Measurements from ENCODE around the gene ULK4.
A peak's percentile ranks its signal among the peaks of the same experiment; 100 is the strongest.

ULK4 gene

DNA sequence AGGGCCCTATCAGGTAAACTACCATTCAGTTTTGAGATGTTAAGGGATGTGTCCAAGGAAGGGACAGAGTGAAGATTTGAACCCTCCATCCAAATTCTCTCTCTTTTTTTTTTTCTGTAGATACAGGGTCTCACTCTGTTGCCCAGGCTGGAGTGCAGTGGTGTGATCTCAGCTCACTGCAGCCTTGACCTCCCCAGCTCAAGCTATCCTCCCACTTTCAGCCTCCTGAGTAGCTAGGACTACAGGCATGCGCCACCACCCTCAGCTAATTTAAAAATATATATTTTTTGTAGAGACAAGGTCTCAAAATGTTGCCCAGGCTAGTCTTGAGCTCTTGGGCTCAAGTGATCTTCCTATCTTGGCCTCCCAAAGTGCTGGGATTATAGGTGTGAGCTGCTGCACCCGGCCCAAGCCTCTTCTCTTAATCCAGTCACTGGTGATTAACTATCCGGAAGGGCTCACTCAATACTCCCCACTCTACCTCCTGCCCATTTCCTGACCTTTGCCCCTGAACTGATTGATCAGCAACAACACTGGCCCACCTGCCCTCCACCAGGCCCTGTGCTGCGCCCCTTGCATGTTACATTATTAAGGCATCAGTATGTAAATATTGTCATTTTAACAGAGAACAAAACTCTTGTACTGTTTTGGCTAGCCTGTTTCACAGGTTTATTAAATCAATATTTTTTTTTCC is 597.9 kb downstream of the ULK4 start:
- Histone ChIP-seq H3K4me1 (ENCODE audit: control insufficient read depth, insufficient read depth, low read length) (peaks cover 33% of the 10 kb centered on the region), H3K9me3 (ENCODE audit: control insufficient read depth, low read length) (no peaks in the 10 kb centered on the region), H3K4me3 (ENCODE audit: insufficient read depth, low read depth, low read length) (no peak overlapping the region), H3K27me3 (ENCODE audit: control insufficient read depth, insufficient read depth, low read length, poor library complexity, severe bottlenecking) (no peaks in the 10 kb centered on the region), H3K27ac (ENCODE audit: insufficient read depth, low read depth, low read length, poor library complexity, severe bottlenecking) (no peak overlapping the region), H3K36me3 (ENCODE audit: control insufficient read depth, insufficient read depth, low read length) (no peaks in the 10 kb centered on the region)
- 40 to 56% methylated on average over 2 to 4 of the region's 4 CpGs for WGBS, 2 experiments

DNA sequence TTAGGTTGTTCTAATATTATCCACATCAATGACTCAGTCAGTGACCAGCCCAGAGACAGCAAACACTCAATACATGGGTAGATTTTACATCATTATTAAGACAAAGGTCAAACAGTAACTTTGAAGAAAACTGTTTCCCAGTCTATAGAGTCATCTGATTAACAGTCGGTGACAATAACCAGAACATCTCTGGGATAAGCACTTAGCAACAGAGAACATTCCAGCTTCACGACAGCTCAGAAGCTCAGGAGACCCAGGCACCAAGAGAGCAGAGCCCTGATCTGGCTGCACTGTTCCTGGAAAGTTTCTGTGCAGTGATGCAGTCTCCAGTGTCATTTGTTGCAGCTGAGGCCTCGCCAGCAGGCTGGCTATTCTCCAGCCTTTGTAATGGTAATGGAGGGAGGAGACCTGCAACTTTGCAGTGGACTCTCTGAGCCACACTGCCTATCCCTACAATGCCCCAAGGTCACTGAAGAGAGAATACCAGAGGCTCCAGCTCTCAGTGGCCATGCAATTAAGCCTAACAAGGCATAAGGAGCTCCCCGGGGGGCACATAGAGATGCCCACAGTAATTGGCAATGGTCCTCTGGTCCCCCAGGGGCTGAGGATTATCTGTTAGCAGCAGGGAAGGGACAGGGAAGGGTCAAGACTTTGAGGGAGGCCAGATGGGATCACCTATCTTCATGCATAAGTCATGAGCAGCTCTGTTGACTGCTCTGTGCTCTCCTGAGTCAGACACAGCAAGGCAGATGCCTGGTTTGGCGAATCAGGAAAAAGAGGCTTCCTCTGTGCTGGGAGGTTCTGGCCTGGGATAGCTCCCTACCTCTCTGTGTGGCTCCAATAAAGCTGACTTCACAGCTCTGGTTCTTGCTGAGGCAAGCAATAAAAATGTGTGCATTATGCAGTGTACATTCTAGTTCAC is 599.0 kb downstream of the ULK4 start:
- peak overlapping the region; percentile 45 for H3K27ac ChIP-seq (ENCODE audit: insufficient read depth, low read depth, low read length, poor library complexity, severe bottlenecking)
- H3K9me3 ChIP-seq (ENCODE audit: control insufficient read depth, low read length), result no peaks in the 10 kb centered on the region
- H3K4me3 ChIP-seq (ENCODE audit: insufficient read depth, low read depth, low read length), result no peak overlapping the region
- WGBS, 2 experiments, result 23 to 26% methylated on average over 5 of the region's 5 CpGs
- peaks cover 33% of the 10 kb centered on the region for H3K4me1 ChIP-seq (ENCODE audit: control insufficient read depth, insufficient read depth, low read length)
- no peaks in the 10 kb centered on the region for H3K27me3 ChIP-seq (ENCODE audit: control insufficient read depth, insufficient read depth, low read length, poor library complexity, severe bottlenecking)
- H3K36me3 ChIP-seq (ENCODE audit: control insufficient read depth, insufficient read depth, low read length), result no peaks in the 10 kb centered on the region

DNA sequence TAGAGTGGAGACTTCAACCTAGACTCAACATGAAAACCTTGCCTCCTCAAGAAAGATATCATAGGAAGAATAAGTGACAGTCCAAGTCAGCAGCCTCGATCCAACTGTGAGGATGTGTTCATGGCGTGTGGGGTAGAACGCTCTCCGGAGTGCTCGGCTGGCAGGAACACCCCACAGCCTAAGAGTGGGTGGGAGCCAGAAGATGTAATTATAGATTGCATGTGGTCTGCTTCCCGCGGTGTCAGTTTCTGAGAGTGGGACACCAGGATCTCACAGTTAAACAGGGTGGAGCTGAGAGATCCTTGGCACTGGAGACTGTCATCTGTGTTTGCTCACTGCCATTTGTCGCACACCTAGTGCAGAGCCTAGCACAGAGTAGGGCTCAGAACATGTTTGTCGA is 604.6 kb downstream of the ULK4 start:
- H3K27ac ChIP-seq (ENCODE audit: insufficient read depth, low read depth, low read length, poor library complexity, severe bottlenecking), result no peak overlapping the region
- no peaks in the 10 kb centered on the region for H3K9me3 ChIP-seq (ENCODE audit: control insufficient read depth, low read length)
- H3K4me3 ChIP-seq (ENCODE audit: insufficient read depth, low read depth, low read length), result no peak overlapping the region
- WGBS, 2 experiments, result 84 to 86% methylated on average over 9 of the region's 9 CpGs
- no peaks in the 10 kb centered on the region for H3K36me3 ChIP-seq (ENCODE audit: control insufficient read depth, insufficient read depth, low read length)
- no peaks in the 10 kb centered on the region for H3K27me3 ChIP-seq (ENCODE audit: control insufficient read depth, insufficient read depth, low read length, poor library complexity, severe bottlenecking)
- peaks cover 2% of the 10 kb centered on the region for H3K4me1 ChIP-seq (ENCODE audit: control insufficient read depth, insufficient read depth, low read length)

DNA sequence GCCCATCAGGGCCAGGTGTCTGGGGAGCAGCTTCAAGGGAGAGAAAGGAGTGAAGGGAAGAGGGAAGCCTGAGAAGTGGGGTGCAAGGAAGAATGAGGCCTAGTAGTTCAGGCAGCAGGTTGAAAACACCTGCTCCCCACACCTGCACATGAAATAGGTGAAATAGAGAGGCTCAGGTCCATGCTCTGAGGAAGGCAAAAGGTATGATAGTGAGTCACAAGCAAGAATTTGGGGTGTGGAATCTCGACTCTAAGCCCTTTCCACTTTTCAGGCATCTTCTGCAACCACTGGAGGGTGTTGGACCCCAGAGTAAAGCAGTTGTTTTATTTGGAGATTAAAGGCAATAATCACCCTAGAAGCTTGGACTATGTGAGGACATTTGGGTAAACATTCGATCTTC is 605.1 kb downstream of the ULK4 start:
- H3K36me3 ChIP-seq (ENCODE audit: control insufficient read depth, insufficient read depth, low read length), result no peaks in the 10 kb centered on the region
- no peak overlapping the region for H3K4me3 ChIP-seq (ENCODE audit: insufficient read depth, low read depth, low read length)
- H3K4me1 ChIP-seq (ENCODE audit: control insufficient read depth, insufficient read depth, low read length), result no peaks in the 10 kb centered on the region
- no peaks in the 10 kb centered on the region for H3K27me3 ChIP-seq (ENCODE audit: control insufficient read depth, insufficient read depth, low read length, poor library complexity, severe bottlenecking)
- no peak overlapping the region for H3K27ac ChIP-seq (ENCODE audit: insufficient read depth, low read depth, low read length, poor library complexity, severe bottlenecking)
- H3K9me3 ChIP-seq (ENCODE audit: control insufficient read depth, low read length), result no peaks in the 10 kb centered on the region
- 75 to 87% methylated on average over 1 to 2 of the region's 2 CpGs for WGBS, 2 experiments

DNA sequence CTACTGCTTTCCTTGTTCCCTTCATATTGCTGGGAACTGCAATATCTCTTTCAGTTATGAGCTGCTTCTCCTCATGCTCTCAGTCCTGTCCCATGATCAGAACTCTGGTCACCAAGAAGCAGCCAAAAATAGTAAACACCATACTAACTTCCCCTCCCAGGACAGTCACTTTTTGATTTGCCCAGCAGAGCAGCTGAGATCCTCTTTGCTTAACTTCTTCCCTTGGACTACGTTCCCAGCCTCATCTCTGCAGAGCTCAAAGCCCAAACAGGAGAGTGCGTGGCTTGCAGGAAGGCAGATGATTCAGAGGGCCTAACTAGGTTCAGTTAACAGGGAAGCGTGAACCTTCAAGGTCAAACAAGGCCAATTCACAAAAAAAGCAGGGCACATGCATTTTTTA is 609.4 kb downstream of the ULK4 start:
- H3K4me1 ChIP-seq (ENCODE audit: control insufficient read depth, insufficient read depth, low read length), result no peaks in the 10 kb centered on the region
- 92 to 93% methylated on average over 3 of the region's 3 CpGs for WGBS, 2 experiments
- no peaks in the 10 kb centered on the region for H3K9me3 ChIP-seq (ENCODE audit: control insufficient read depth, low read length)
- no peak overlapping the region for H3K4me3 ChIP-seq (ENCODE audit: insufficient read depth, low read depth, low read length)
- H3K36me3 ChIP-seq (ENCODE audit: control insufficient read depth, insufficient read depth, low read length), result no peaks in the 10 kb centered on the region
- H3K27ac ChIP-seq (ENCODE audit: insufficient read depth, low read depth, low read length, poor library complexity, severe bottlenecking), result no peak overlapping the region
- H3K27me3 ChIP-seq (ENCODE audit: control insufficient read depth, insufficient read depth, low read length, poor library complexity, severe bottlenecking), result no peaks in the 10 kb centered on the region

DNA sequence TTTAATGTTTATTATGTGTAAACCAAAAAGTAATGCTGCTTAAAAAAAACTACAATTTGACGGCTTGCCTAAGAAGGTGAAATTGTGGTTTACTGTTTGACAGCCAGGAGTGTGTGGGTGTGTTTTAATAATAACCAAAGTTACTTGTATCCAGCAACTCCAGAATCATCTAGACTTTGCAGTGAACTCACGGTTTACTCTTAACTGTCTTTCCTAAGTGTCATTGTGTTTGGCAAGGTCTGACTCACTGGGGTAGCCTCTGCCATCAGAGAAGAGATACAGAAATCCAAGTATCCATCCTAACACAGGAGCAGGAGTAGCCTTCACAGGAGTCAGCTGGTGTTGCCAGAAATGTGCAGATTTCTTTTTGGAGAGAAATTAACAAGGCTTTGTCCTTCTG is 611.5 kb downstream of the ULK4 start:
- WGBS, 2 experiments, result 87 to 95% methylated on average over 2 of the region's 2 CpGs
- Histone ChIP-seq H3K4me3 (ENCODE audit: insufficient read depth, low read depth, low read length) (no peak overlapping the region), H3K27ac (ENCODE audit: insufficient read depth, low read depth, low read length, poor library complexity, severe bottlenecking) (no peak overlapping the region), H3K27me3 (ENCODE audit: control insufficient read depth, insufficient read depth, low read length, poor library complexity, severe bottlenecking) (no peaks in the 10 kb centered on the region), H3K36me3 (ENCODE audit: control insufficient read depth, insufficient read depth, low read length) (no peaks in the 10 kb centered on the region), H3K9me3 (ENCODE audit: control insufficient read depth, low read length) (no peaks in the 10 kb centered on the region), H3K4me1 (ENCODE audit: control insufficient read depth, insufficient read depth, low read length) (no peaks in the 10 kb centered on the region)

DNA sequence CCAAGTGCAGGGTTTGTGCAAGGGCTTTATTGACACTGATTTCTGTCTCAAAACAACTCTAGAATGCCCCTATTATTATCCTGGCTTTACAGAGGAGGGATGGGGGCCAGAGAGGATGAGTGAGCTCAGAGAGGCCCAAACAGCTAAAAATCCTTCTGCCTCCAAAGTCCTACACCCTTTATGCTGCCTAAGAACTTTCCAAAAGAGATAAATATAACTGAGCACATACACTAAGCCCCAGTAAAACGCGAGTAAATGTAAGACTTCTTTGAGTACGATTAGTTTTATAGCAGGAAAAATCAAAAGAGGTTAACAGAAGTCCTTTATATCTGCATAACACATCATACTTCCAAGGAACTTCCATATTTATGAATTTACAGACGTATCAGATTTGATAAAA is 613.5 kb downstream of the ULK4 start:
- no peak overlapping the region for H3K4me3 ChIP-seq (ENCODE audit: insufficient read depth, low read depth, low read length)
- no peaks in the 10 kb centered on the region for H3K36me3 ChIP-seq (ENCODE audit: control insufficient read depth, insufficient read depth, low read length)
- no peaks in the 10 kb centered on the region for H3K4me1 ChIP-seq (ENCODE audit: control insufficient read depth, insufficient read depth, low read length)
- 98 to 100% methylated on average over 4 of the region's 4 CpGs for WGBS, 2 experiments
- no peaks in the 10 kb centered on the region for H3K27me3 ChIP-seq (ENCODE audit: control insufficient read depth, insufficient read depth, low read length, poor library complexity, severe bottlenecking)
- peaks cover 2% of the 10 kb centered on the region for H3K9me3 ChIP-seq (ENCODE audit: control insufficient read depth, low read length)
- no peak overlapping the region for H3K27ac ChIP-seq (ENCODE audit: insufficient read depth, low read depth, low read length, poor library complexity, severe bottlenecking)

DNA sequence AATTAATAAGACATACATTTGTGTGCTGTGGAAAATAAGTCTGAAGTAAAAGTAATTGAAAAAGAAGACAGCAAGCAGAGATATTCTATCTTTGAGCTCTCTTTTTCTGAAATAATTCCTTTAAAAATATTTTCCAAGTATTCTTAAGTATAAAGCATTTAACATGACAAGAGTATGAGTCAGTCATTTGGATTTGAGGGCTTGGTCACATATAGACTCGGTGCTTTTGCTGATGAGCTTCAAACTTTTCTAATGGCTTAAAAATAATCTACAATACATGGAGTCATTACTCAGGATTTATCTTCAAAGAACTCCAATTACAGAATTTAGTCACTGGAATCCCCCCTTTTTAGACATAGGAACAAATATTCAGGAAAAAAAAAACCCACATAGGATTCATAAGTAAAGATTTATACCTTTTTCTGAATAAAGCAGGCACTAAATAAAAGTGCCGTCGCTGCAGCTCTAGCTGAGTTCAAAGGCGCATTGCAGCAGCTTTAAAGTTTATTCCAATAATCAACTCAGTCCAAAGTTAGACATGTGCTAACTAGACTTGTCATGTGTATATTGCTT is 615.1 kb downstream of the ULK4 start:
- 94 to 96% methylated on average over 3 of the region's 4 CpGs for WGBS, 2 experiments

DNA sequence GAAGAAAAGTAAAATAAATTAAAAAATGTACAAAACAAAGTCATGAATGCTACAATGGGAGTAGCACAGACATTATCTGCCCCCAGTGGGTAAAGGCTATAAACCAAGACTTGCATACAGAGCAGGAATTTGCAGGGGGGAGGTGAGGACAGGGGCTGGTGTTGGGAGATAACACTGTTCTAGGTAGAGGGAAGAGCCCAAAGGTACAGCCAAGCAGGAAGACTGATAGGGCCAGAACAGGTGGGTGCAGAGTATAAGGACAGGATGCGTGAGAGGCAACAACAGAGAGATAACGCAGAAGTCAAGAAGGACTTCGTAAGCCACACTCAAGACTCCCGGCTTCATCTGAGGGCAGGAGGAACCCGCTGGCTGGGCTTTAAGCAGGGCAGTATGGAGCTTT is 616.1 kb downstream of the ULK4 start:
- H3K36me3 ChIP-seq (ENCODE audit: control insufficient read depth, insufficient read depth, low read length), result no peaks in the 10 kb centered on the region
- no peak overlapping the region for H3K27ac ChIP-seq (ENCODE audit: insufficient read depth, low read depth, low read length, poor library complexity, severe bottlenecking)
- 90 to 97% methylated on average over 5 of the region's 5 CpGs for WGBS, 2 experiments
- H3K4me3 ChIP-seq (ENCODE audit: insufficient read depth, low read depth, low read length), result no peak overlapping the region
- H3K9me3 ChIP-seq (ENCODE audit: control insufficient read depth, low read length), result peaks cover 2% of the 10 kb centered on the region
- no peaks in the 10 kb centered on the region for H3K27me3 ChIP-seq (ENCODE audit: control insufficient read depth, insufficient read depth, low read length, poor library complexity, severe bottlenecking)
- H3K4me1 ChIP-seq (ENCODE audit: control insufficient read depth, insufficient read depth, low read length), result no peaks in the 10 kb centered on the region

More for the DNA sequence above, 615.1 kb downstream of the ULK4 start:
- Histone ChIP-seq H3K9me3 (ENCODE audit: control insufficient read depth, low read length) (peaks cover 2% of the 10 kb centered on the region), H3K36me3 (ENCODE audit: control insufficient read depth, insufficient read depth, low read length) (no peaks in the 10 kb centered on the region), H3K4me1 (ENCODE audit: control insufficient read depth, insufficient read depth, low read length) (no peaks in the 10 kb centered on the region), H3K4me3 (ENCODE audit: insufficient read depth, low read depth, low read length) (no peak overlapping the region), H3K27ac (ENCODE audit: insufficient read depth, low read depth, low read length, poor library complexity, severe bottlenecking) (no peak overlapping the region), H3K27me3 (ENCODE audit: control insufficient read depth, insufficient read depth, low read length, poor library complexity, severe bottlenecking) (no peaks in the 10 kb centered on the region)

DNA sequence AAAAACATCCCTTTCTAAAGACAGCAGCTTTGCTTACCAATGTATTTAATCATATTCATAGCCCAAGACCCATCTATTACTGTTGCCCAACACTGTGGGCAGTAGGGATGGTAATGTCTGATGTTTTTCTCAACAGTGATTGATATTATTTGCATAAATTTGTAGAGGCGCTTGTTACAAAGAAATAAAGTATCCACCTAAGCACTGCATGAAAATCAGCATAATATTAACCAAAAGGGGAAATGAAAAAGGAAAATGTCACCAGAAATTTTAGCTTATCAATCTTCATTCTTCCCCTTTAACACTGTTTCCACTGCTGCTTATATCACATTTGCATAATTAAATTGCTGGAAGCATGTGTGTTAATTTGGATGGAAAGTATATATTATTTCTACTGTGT is 622.1 kb downstream of the ULK4 start:
- H3K27me3 ChIP-seq (ENCODE audit: control insufficient read depth, insufficient read depth, low read length, poor library complexity, severe bottlenecking), result no peaks in the 10 kb centered on the region
- H3K4me3 ChIP-seq (ENCODE audit: insufficient read depth, low read depth, low read length), result no peak overlapping the region
- no peak overlapping the region for H3K27ac ChIP-seq (ENCODE audit: insufficient read depth, low read depth, low read length, poor library complexity, severe bottlenecking)
- no peaks in the 10 kb centered on the region for H3K36me3 ChIP-seq (ENCODE audit: control insufficient read depth, insufficient read depth, low read length)
- WGBS, 2 experiments, result no CpG with 5 or more reads among the region's 1 CpG
- H3K4me1 ChIP-seq (ENCODE audit: control insufficient read depth, insufficient read depth, low read length), result no peaks in the 10 kb centered on the region
- peaks cover 2% of the 10 kb centered on the region for H3K9me3 ChIP-seq (ENCODE audit: control insufficient read depth, low read length)
